K562 (cell line): ENCODE measurements around the gene PNKD. TPM values are rescaled to one million over a fixed set of nuclear protein-coding genes. Genes with fewer than 3 reads are reported as not detected.

Experiments used
- ATAC-seq: fragments of 200-7000 bp; cut with Tn5 transposase; 3 replicates; pipeline ENCODE4 v1.9.1; 2020; ENCODE audit warnings: moderate library complexity
- BruUV-seq: library from RNA; stranded (reverse); fragments of 400-500 nt; replicated peaks from 2 replicates; lab custom pipeline; 2021; lab: Mats Ljungman, UMichigan
- CTCF ChIA-PET: fragments of 300-600 bp; formaldehyde crosslinking; extraction: SDS; loops from one replicate; lab custom pipeline; 2021; ENCODE audit warnings: low intra/inter-chr PET ratio; lab: Yijun Ruan, JAX
- POLR2A ChIA-PET: fragments of 300-600, 350-650 bp; sonication (Branson Sonifier 250); formaldehyde crosslinking; extraction: SDS; loops from one replicate; lab custom pipeline; 2021; ENCODE audit warnings: antibody characterized with exemption, inconsistent platforms; lab: Yijun Ruan, JAX
- DNase-seq, 4 experiments: peaks; one replicate each; pipeline versions ENCODE4 v3.0.0 to v3.0.0-alpha.2; 2011 to 2018; ENCODE audit warnings: low spot score in 3 of 4, mixed read lengths in 3 of 4; ENCODE audit errors: extremely low read depth in 1 of 4
- FAIRE-seq: peaks from 2 replicates; lab custom pipeline; 2011; peaks lifted over from hg19 to GRCh38; lab: Jason Lieb, UNC
- H2AFZ ChIP-seq: 2 replicates; pipeline ENCODE4 v1.6.0; 2011; ENCODE audit warnings: low read depth, low read length, control low read depth, inconsistent platforms
- H3K27ac ChIP-seq: fragments of 200-600 bp; 3 replicates; pipeline ENCODE4 v1.8.0; 2011; ENCODE audit warnings: low read depth, mild to moderate bottlenecking, control low read depth, inconsistent platforms, low read length, moderate library complexity, mixed read lengths; ENCODE audit errors: extremely low read depth
- H3K27me3 ChIP-seq, 2 experiments: fragments of 300-600 bp in 1 of 2; 2 replicates in 1 of 2; 3 replicates in 1 of 2; pipeline versions ENCODE4 v1.6.0 to v1.8.0; 2011; ENCODE audit warnings: inconsistent platforms in 2 of 2, low read length in 2 of 2, mild to moderate bottlenecking in 1 of 2, mixed read lengths in 1 of 2, moderate library complexity in 1 of 2; ENCODE audit not compliant: control insufficient read depth in 2 of 2, insufficient read depth in 2 of 2
- H3K36me3 ChIP-seq: fragments of 300-600 bp; 3 replicates; pipeline ENCODE4 v1.8.0; 2011; ENCODE audit warnings: mild to moderate bottlenecking, low read length, inconsistent platforms; ENCODE audit not compliant: control insufficient read depth, insufficient read depth
- H3K4me1 ChIP-seq, 2 experiments: fragments of 200-600 bp in 1 of 2; replicated peaks in 1 of 2; 2 replicates in 1 of 2; 3 replicates in 1 of 2; pipeline versions ENCODE4 v1.5.1 to v1.8.0; 2011; ENCODE audit warnings: inconsistent platforms in 2 of 2, low read length in 2 of 2, mild to moderate bottlenecking in 1 of 2, mixed read lengths in 1 of 2, moderate library complexity in 1 of 2; ENCODE audit not compliant: control insufficient read depth in 2 of 2, insufficient read depth in 2 of 2
- H3K4me2 ChIP-seq: 2 replicates; pipeline ENCODE4 v1.6.1; 2011; ENCODE audit warnings: low read length, control low read depth, inconsistent platforms, mixed read lengths; ENCODE audit not compliant: insufficient read depth
- H3K4me3 ChIP-seq: fragments of 200-600 bp; sonication (generic), shearing (Covaris generic); 2 replicates; pipeline ENCODE4 v1.5.1; 2016; ENCODE audit warnings: control low read depth, inconsistent platforms
- H3K79me2 ChIP-seq: fragments of 200-600 bp; 3 replicates; pipeline ENCODE4 v1.8.0; 2011; ENCODE audit warnings: low read length, inconsistent platforms; ENCODE audit not compliant: control insufficient read depth, insufficient read depth
- H3K9ac ChIP-seq, 2 experiments: 2 replicates each; pipeline versions ENCODE4 v1.6.0 to v1.6.1; 2011; ENCODE audit warnings: low read depth in 2 of 2, low read length in 2 of 2, control low read depth in 1 of 2, inconsistent platforms in 1 of 2, mild to moderate bottlenecking in 1 of 2, mixed read lengths in 1 of 2; ENCODE audit not compliant: insufficient read depth in 1 of 2
- H3K9me1 ChIP-seq: one replicate; pipeline ENCODE4 v1.6.0; 2011; ENCODE audit warnings: inconsistent platforms, mild to moderate bottlenecking, low read length, moderate library complexity; ENCODE audit not compliant: control insufficient read depth, insufficient read depth
- H3K9me3 ChIP-seq: replicated peaks from 2 replicates; pipeline ENCODE4 v1.5.1; 2011; ENCODE audit warnings: low read depth, low read length, inconsistent platforms; ENCODE audit not compliant: control insufficient read depth, insufficient read depth
- H4K20me1 ChIP-seq: replicated peaks from 2 replicates; pipeline ENCODE4 v1.6.1; 2011; ENCODE audit warnings: low read length, inconsistent platforms, mixed read lengths; ENCODE audit not compliant: control insufficient read depth, insufficient read depth
- CCNT2 ChIP-seq: IDR thresholded peaks from 2 replicates; pipeline ENCODE4 v1.6.1; 2011; ENCODE audit warnings: borderline replicate concordance, low read depth, mild to moderate bottlenecking, moderate library complexity, mixed read lengths, low read length; ENCODE audit not compliant: insufficient read length; ENCODE audit errors: extremely low read depth
- CUX1 ChIP-seq: fragments of 200-800 bp; sonication (Bioruptor generic); IDR thresholded peaks from 2 replicates; pipeline ENCODE4 v1.6.1; 2016; ENCODE audit warnings: missing genetic modification characterization, missing compliant biosample characterization
- PML ChIP-seq: IDR thresholded peaks from 2 replicates; pipeline ENCODE4 v1.6.1; 2012; ENCODE audit warnings: low read length, inconsistent platforms
- TAF15 ChIP-seq: fragments of 200-400 bp; formaldehyde crosslinking; IDR thresholded peaks from 2 replicates; pipeline ENCODE4 v1.6.1; 2017; ENCODE audit warnings: mild to moderate bottlenecking, low read depth, low read length, moderate library complexity
- ZFP1 ChIP-seq: fragments of 450-650 bp; formaldehyde crosslinking; IDR thresholded peaks from 2 replicates; pipeline ENCODE4 v1.4.0; 2020; ENCODE audit warnings: mild to moderate bottlenecking, mixed read lengths
- ZNF347 ChIP-seq: fragments of 450-650 bp; formaldehyde crosslinking; IDR thresholded peaks from 2 replicates; pipeline ENCODE4 v1.4.0; 2020; ENCODE audit warnings: low read depth, mild to moderate bottlenecking, moderate library complexity
- ZNF398 ChIP-seq: fragments of 250-450 bp; sonication (Bioruptor Pico); IDR thresholded peaks from 2 replicates; pipeline ENCODE4 v1.8.0; 2021; ENCODE audit warnings: moderate library complexity, mild to moderate bottlenecking, inconsistent platforms
- ZNF609 ChIP-seq: sonication (generic); formaldehyde crosslinking; IDR thresholded peaks from 2 replicates; pipeline ENCODE4 v1.8.1; 2023; ENCODE audit warnings: missing genetic modification reagents, mild to moderate bottlenecking, borderline replicate concordance
- WGBS: fragments of 100-300 bp; shearing (Covaris generic); methylation state at CpG from one replicate; pipeline ENCODE4 v1.1.6; 2016; ENCODE audit warnings: low coverage, mixed read lengths; ENCODE audit not compliant: insufficient coverage; ENCODE audit errors: missing lambda C conversion rate; 5-methylcytosine and 5-hydroxymethylcytosine counted together
- in situ Hi-C: fragments of 300-500 bp; cut with MboI; formaldehyde crosslinking; loops from 4 replicates; pipeline ENCODE4 v1.15.0; 2018; ENCODE audit warnings: inconsistent platforms, mixed read lengths
- intact Hi-C: fragments of 100-400 bp; cut with micrococcal nuclease; formaldehyde crosslinking; loops from 2 replicates; pipeline ENCODE4 v1.14.2; 2022
- polyA plus RNA-seq, 8 experiments: library from polyadenylated mRNA; depleted of rRNA in 4 of 8; stranded (reverse) in 5 of 8; unstranded in 3 of 8; fragments of >200 nt; fragmentation: Nextera tagmentation in 2 of 8; fragmentation: Illumina TruSeq in 1 of 8; extraction: Ambion mirVana in 2 of 8; extraction: Trizol in 1 of 8; gene quantifications; 2 replicates each; pipeline versions ENCODE4 v1.2.1 to v1.2.3, GENCODE V29; 2011 to 2014; ENCODE audit warnings: inconsistent platforms in 1 of 8, missing spikeins in 1 of 8
- total RNA-seq, 7 experiments: library from RNA; depleted of rRNA in 6 of 7; stranded (reverse); fragments of >200 nt in 6 of 7; fragmentation: Illumina TruSeq in 2 of 7; extraction: Trizol in 2 of 7; gene quantifications; 2 replicates each; pipeline versions ENCODE4 v1.2.1 to v1.2.3, GENCODE V29; 2011 to 2021; ENCODE audit warnings: low replicate concordance in 1 of 7

The PNKD gene
- total and polyA plus RNA-seq, 9 of the 15 experiments (the other 6 are each of a cell fraction or from before 2014, with no cell fraction given) = 26.0 to 105 (median 60.1) TPM

GRCh38 chr2:218296200-218296599, 25.9 kb downstream of the PNKD start (continued):
- no peak for TF ChIP-seq ZFP1 (CRISPR knock-in tag)
- TF ChIP-seq PML = no peak

- no peak overlapping the region for H3K27ac ChIP-seq
- WGBS = 82% methylated on average over 7 of the region's 7 CpGs
- ChIA-PET CTCF (no interaction called here), POLR2A (interaction anchor here (1.0 to 2.2 kb wide), 2 partner anchors 9 to 98 kb away, joined by 3 to 8 read pairs; no protein-coding TSS in a partner anchor)
- DNase-seq (no peak), FAIRE-seq (no peak), ATAC-seq (no peak)
- no peaks in the 10 kb centered on the region for H3K36me3 ChIP-seq
- H2AFZ ChIP-seq = no peak overlapping the region
- in situ Hi-C loops (no loop called here), intact Hi-C loops (no loop called here)
- peaks cover 32 to 39% of the 10 kb centered on the region in 2 experiments; a peak in 4 of 5 replicates for H3K4me1 ChIP-seq
- no peaks in the 10 kb centered on the region for H3K27me3 ChIP-seq
- no peak overlapping the region for H3K4me3 ChIP-seq
- no peak overlapping the region for H3K9ac ChIP-seq
- H3K4me2 ChIP-seq = no peak overlapping the region
- H4K20me1 ChIP-seq = no peaks in the 10 kb centered on the region
- H3K9me3 ChIP-seq = no peaks in the 10 kb centered on the region
- no TSS peak for BruUV-seq
- H3K79me2 ChIP-seq = peaks cover 10% of the 10 kb centered on the region
- peaks cover 3% of the 10 kb centered on the region for H3K9me1 ChIP-seq
- no peak for TF ChIP-seq ZNF398 (CRISPR knock-in tag)
- TF ChIP-seq ZNF347 (CRISPR knock-in tag) = no peak
- TF ChIP-seq CCNT2 = no peak
- no peak for TF ChIP-seq ZNF609 (CRISPR knock-in tag)
- TF ChIP-seq CUX1 (CRISPR knock-in tag) = no peak
- TF ChIP-seq TAF15 = no peak
Measured at GRCh38 chr2:218296847-218297246, 26.5 kb downstream of the PNKD start.
